Measurements from ENCODE around the gene PDHA1. TPM values are rescaled to one million over a fixed set of nuclear protein-coding genes. Genes with fewer than 3 reads are reported as not detected.

Gene PDHA1
- total and polyA plus RNA-seq, 9 of the 15 experiments (the other 6 are each of a cell fraction or from before 2014, with no cell fraction given) = 352 to 882 (median 446) TPM

DNA sequence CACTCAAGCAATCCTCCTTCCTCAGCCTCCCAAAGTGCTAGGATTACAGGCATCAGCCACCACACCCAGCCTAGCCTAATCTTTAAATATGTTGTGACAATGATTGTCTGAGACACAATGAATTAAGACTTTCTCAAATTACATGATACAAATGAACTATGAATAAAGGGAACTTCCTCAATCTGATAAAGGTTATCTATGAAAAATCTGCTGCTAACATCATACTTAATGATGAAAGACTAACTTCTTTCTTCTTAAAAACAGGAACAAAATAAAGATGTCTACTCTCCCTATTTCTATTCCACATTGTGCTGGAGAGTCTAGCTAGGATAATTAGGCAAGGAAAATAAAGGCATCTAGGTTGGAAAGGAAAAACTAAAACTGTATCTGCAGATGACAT is 60.0 kb downstream of the PDHA1 start (continued):
- TF ChIP-seq RERE (CRISPR knock-in tag; IDR thresholded peaks at IDR 0.05; ENCODE audit: borderline replicate concordance) (no peak), ZNF140 (CRISPR knock-in tag; IDR thresholded peaks at IDR 0.05) (no peak), HDGF (IDR thresholded peaks at IDR 0.05) (no peak), ELF4 (CRISPR knock-in tag; IDR thresholded peaks at IDR 0.05) (no peak), JUNB (CRISPR knock-in tag; conservative IDR thresholded peaks at IDR 0.05) (no peak), XRCC3 (IDR thresholded peaks at IDR 0.05) (no peak), SP1 (CRISPR knock-in tag; IDR thresholded peaks at IDR 0.05) (no peak), ETS2 (tag; IDR thresholded peaks at IDR 0.05; ENCODE audit: borderline replicate concordance, poor library complexity, severe bottlenecking) (no peak), CCAR2 (IDR thresholded peaks at IDR 0.05; ENCODE audit: low read depth, low read length) (no peak), TOE1 (IDR thresholded peaks at IDR 0.05; ENCODE audit: borderline replicate concordance) (no peak), TOE1 (CRISPR knock-in tag; IDR thresholded peaks at IDR 0.05; ENCODE audit: borderline replicate concordance, low read depth) (no peak), PTBP1 (IDR thresholded peaks at IDR 0.05; ENCODE audit: low read depth, low read length) (no peak), ETV5 (CRISPR knock-in tag; IDR thresholded peaks at IDR 0.05; ENCODE audit: low read depth) (no peak), MTA3 (IDR thresholded peaks at IDR 0.05; ENCODE audit: borderline replicate concordance) (no peak)

Data from K562 (cell line).